AG09309 (cell line): Measurements from ENCODE around the gene GNAT1.

ENCODE experiments used
- DNase-seq: peaks from one replicate; pipeline ENCODE4 v3.0.0-alpha.2; 2010; ENCODE audit warnings: low read depth
- H3K4me3 ChIP-seq: 2 replicates; pipeline ENCODE4 v1.5.1; 2011; ENCODE audit warnings: mild to moderate bottlenecking, low read depth, low read length, moderate library complexity; ENCODE audit not compliant: control insufficient read depth
- CTCF ChIP-seq: IDR thresholded peaks from 2 replicates; pipeline ENCODE4 v1.5.1; 2011; ENCODE audit warnings: mild to moderate bottlenecking, low read depth, low read length, inconsistent platforms; ENCODE audit not compliant: insufficient read depth, control insufficient read depth; ENCODE audit errors: missing control alignments

The GNAT1 gene

GRCh38 chr3:50190936-50191660 is at the start of gene GNAT1:
Gene GNAT1, plus strand, starts transcription at chr3:50191610. Its CDS starts 116 bp downstream, at chr3:50191726.
- DNase-seq: no peak
- TF ChIP-seq CTCF: no peak
- H3K4me3 ChIP-seq: no peak within 1 kb of the TSS

GRCh38 chr3:50146316-50146901 is 45.0 kb upstream of the GNAT1 start:
- no peak for TF ChIP-seq CTCF
- no peak overlapping the region for H3K4me3 ChIP-seq
- no peak for DNase-seq

GRCh38 chr3:50147016-50147415 is 44.4 kb upstream of the GNAT1 start:
- no peak for DNase-seq

GRCh38 chr3:50147447-50147846 is 44.0 kb upstream of the GNAT1 start:
- no peak for TF ChIP-seq CTCF
- DNase-seq: no peak
- H3K4me3 ChIP-seq: no peak overlapping the region

More at GRCh38 chr3:50147016-50147415, 44.4 kb upstream of the GNAT1 start:
- no peak overlapping the region for H3K4me3 ChIP-seq
- TF ChIP-seq CTCF: no peak

- H3K4me3 ChIP-seq: no peak overlapping the region
- DNase-seq: no peak
- no peak for TF ChIP-seq CTCF
Observed at GRCh38 chr3:50147861-50148260, 43.5 kb upstream of the GNAT1 start.

GRCh38 chr3:50150404-50150750 is 41.0 kb upstream of the GNAT1 start:
- no peak for TF ChIP-seq CTCF
- no peak for DNase-seq
- H3K4me3 ChIP-seq: no peak overlapping the region
